HepG2 (cell line): ENCODE measurements around the gene UNC93A. TPM values are rescaled to one million over a fixed set of nuclear protein-coding genes. Genes with fewer than 3 reads are reported as not detected.

Source experiments
- ADNP ChIP-seq: sonication (generic); formaldehyde crosslinking; IDR thresholded peaks from 2 replicates; pipeline ENCODE4 v1.4.0; 2020; ENCODE audit warnings: missing genetic modification reagents
- ARNTL ChIP-seq: sonication (generic); formaldehyde crosslinking; IDR thresholded peaks from 2 replicates; pipeline ENCODE4 v1.4.0; 2020; ENCODE audit warnings: mild to moderate bottlenecking, missing genetic modification reagents
- ATF7-NPFF ChIP-seq: sonication (generic); formaldehyde crosslinking; IDR thresholded peaks from 2 replicates; pipeline ENCODE4 v1.8.1; 2023; ENCODE audit warnings: mild to moderate bottlenecking, low read depth, missing genetic modification reagents, moderate library complexity
- HHEX ChIP-seq: IDR thresholded peaks from 2 replicates; pipeline ENCODE4 v1.6.1; 2016; ENCODE audit warnings: control low read depth
- KAT2B ChIP-seq: fragments of 150-350 bp; IDR thresholded peaks from 2 replicates; pipeline ENCODE4 v1.6.1; 2014; ENCODE audit warnings: low read depth, low read length, borderline replicate concordance
- MATR3 ChIP-seq: sonication (generic); formaldehyde crosslinking; IDR thresholded peaks from 2 replicates; pipeline ENCODE4 v1.4.0; 2020; ENCODE audit warnings: missing genetic modification reagents
- MED13 ChIP-seq: sonication (generic); formaldehyde crosslinking; IDR thresholded peaks from 2 replicates; pipeline ENCODE4 v1.5.0; 2020; ENCODE audit warnings: missing genetic modification reagents
- MIER3 ChIP-seq: IDR thresholded peaks from 2 replicates; pipeline ENCODE4 v1.6.1; 2016; ENCODE audit warnings: missing compliant biosample characterization, borderline replicate concordance
- NAIF1 ChIP-seq: sonication (generic); formaldehyde crosslinking; IDR thresholded peaks from 2 replicates; pipeline ENCODE4 v1.5.0; 2020; ENCODE audit warnings: mild to moderate bottlenecking, missing genetic modification reagents, borderline replicate concordance
- PCBP2 ChIP-seq: fragments of 200-400 bp; formaldehyde crosslinking; optimal IDR thresholded peaks from 2 replicates; pipeline ENCODE3; 2018; ENCODE audit warnings: low read length, low read depth; ENCODE audit not compliant: poor library complexity, severe bottlenecking
- SIX4 ChIP-seq: sonication (generic); formaldehyde crosslinking; IDR thresholded peaks from 2 replicates; pipeline ENCODE4 v1.4.0; 2020; ENCODE audit warnings: missing genetic modification reagents
- SMYD3 ChIP-seq: sonication (generic); formaldehyde crosslinking; IDR thresholded peaks from 2 replicates; pipeline ENCODE4 v1.8.1; 2023; ENCODE audit warnings: mild to moderate bottlenecking, missing genetic modification reagents
- TARDBP ChIP-seq: sonication (generic); formaldehyde crosslinking; IDR thresholded peaks from 2 replicates; pipeline ENCODE4 v1.8.0; 2022; ENCODE audit warnings: mild to moderate bottlenecking, missing genetic modification reagents
- TCF7 ChIP-seq: sonication (generic); IDR thresholded peaks from 2 replicates; pipeline ENCODE4 v1.6.1; 2016; ENCODE audit warnings: antibody characterized with exemption, low read depth
- ZNF329 ChIP-seq: sonication (generic); formaldehyde crosslinking; IDR thresholded peaks from 2 replicates; pipeline ENCODE4 v1.9.0; 2021; ENCODE audit warnings: low read depth, mild to moderate bottlenecking, missing genetic modification reagents
- ZNF546 ChIP-seq: sonication (generic); formaldehyde crosslinking; conservative IDR thresholded peaks from 2 replicates; pipeline ENCODE4 v1.8.1; 2023; ENCODE audit warnings: mild to moderate bottlenecking, missing genetic modification reagents
- ZNF550 ChIP-seq: sonication (generic); formaldehyde crosslinking; IDR thresholded peaks from 2 replicates; pipeline ENCODE4 v1.4.0; 2020; ENCODE audit warnings: mild to moderate bottlenecking, missing genetic modification reagents, borderline replicate concordance
- polyA plus RNA-seq, 8 experiments: library from polyadenylated mRNA; depleted of rRNA in 3 of 8; stranded (reverse) in 7 of 8; unstranded in 1 of 8; fragments of >200 nt; fragmentation: Illumina TruSeq in 4 of 8; extraction: Trizol in 4 of 8; gene quantifications; 2 replicates each; pipeline versions ENCODE4 v1.2.1 to v1.2.3, GENCODE V29; 2011 to 2016; ENCODE audit warnings: low read depth in 4 of 8, missing spikeins in 1 of 8, mixed read lengths in 1 of 8; ENCODE audit not compliant: insufficient read depth in 1 of 8
- total RNA-seq, 5 experiments: library from RNA; depleted of rRNA; stranded (reverse); fragments of >200 nt; fragmentation: Illumina TruSeq; extraction: Trizol; gene quantifications; 2 replicates each; pipeline ENCODE4 v1.2.3, GENCODE V29; 2016; ENCODE audit warnings: low read depth in 1 of 5
- TF ChIP-seq, protein P1 (sequence below): sonication (generic); formaldehyde crosslinking; IDR thresholded peaks from 2 replicates; pipeline ENCODE4 v1.4.0; 2020; ENCODE audit warnings: missing genetic modification reagents
- TF ChIP-seq, protein P2 (sequence below): sonication (generic); formaldehyde crosslinking; IDR thresholded peaks from 2 replicates; pipeline ENCODE4 v1.8.1; 2023; ENCODE audit warnings: missing genetic modification reagents, inconsistent platforms, borderline replicate concordance
- TF ChIP-seq, protein P3 (sequence below): IDR thresholded peaks from 2 replicates; pipeline ENCODE4 v1.6.1; 2012; ENCODE audit warnings: low read depth, low read length, improper control_type of control experiment
- TF ChIP-seq, protein P4 (sequence below): IDR thresholded peaks from 2 replicates; pipeline ENCODE4 v1.6.1; 2016

The UNC93A gene
- total and polyA plus RNA-seq, 2 of the 13 experiments (the other 11 are each of a cell fraction or from before 2014, with no cell fraction given): 11.0 to 42.7 TPM

- TF ChIP-seq, protein P1, sequence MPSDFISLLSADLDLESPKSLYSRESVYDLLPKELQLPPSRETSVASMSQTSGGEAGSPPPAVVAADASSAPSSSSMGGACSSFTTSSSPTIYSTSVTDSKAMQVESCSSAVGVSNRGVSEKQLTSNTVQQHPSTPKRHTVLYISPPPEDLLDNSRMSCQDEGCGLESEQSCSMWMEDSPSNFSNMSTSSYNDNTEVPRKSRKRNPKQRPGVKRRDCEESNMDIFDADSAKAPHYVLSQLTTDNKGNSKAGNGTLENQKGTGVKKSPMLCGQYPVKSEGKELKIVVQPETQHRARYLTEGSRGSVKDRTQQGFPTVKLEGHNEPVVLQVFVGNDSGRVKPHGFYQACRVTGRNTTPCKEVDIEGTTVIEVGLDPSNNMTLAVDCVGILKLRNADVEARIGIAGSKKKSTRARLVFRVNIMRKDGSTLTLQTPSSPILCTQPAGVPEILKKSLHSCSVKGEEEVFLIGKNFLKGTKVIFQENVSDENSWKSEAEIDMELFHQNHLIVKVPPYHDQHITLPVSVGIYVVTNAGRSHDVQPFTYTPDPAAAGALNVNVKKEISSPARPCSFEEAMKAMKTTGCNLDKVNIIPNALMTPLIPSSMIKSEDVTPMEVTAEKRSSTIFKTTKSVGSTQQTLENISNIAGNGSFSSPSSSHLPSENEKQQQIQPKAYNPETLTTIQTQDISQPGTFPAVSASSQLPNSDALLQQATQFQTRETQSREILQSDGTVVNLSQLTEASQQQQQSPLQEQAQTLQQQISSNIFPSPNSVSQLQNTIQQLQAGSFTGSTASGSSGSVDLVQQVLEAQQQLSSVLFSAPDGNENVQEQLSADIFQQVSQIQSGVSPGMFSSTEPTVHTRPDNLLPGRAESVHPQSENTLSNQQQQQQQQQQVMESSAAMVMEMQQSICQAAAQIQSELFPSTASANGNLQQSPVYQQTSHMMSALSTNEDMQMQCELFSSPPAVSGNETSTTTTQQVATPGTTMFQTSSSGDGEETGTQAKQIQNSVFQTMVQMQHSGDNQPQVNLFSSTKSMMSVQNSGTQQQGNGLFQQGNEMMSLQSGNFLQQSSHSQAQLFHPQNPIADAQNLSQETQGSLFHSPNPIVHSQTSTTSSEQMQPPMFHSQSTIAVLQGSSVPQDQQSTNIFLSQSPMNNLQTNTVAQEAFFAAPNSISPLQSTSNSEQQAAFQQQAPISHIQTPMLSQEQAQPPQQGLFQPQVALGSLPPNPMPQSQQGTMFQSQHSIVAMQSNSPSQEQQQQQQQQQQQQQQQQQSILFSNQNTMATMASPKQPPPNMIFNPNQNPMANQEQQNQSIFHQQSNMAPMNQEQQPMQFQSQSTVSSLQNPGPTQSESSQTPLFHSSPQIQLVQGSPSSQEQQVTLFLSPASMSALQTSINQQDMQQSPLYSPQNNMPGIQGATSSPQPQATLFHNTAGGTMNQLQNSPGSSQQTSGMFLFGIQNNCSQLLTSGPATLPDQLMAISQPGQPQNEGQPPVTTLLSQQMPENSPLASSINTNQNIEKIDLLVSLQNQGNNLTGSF (CRISPR knock-in tag): no peak
- TF ChIP-seq PCBP2: no peak
- TF ChIP-seq SMYD3 (CRISPR knock-in tag): 0 out of 2 replicates have a peak, but pooled peaks have one; percentile 29
- no peak for TF ChIP-seq ADNP (CRISPR knock-in tag)
- no peak for TF ChIP-seq SIX4 (CRISPR knock-in tag)
- no peak for TF ChIP-seq TCF7
- TF ChIP-seq MED13: no peak
- TF ChIP-seq ARNTL: peak; percentile 83; the same call in 1 of the 2 replicates
- no peak for TF ChIP-seq ATF7-NPFF (CRISPR knock-in tag)
- no peak for TF ChIP-seq ZNF546 (CRISPR knock-in tag)
- TF ChIP-seq ZNF329: no peak
- TF ChIP-seq, protein P2, sequence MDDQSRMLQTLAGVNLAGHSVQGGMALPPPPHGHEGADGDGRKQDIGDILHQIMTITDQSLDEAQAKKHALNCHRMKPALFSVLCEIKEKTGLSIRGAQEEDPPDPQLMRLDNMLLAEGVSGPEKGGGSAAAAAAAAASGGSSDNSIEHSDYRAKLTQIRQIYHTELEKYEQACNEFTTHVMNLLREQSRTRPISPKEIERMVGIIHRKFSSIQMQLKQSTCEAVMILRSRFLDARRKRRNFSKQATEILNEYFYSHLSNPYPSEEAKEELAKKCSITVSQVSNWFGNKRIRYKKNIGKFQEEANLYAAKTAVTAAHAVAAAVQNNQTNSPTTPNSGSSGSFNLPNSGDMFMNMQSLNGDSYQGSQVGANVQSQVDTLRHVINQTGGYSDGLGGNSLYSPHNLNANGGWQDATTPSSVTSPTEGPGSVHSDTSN (CRISPR knock-in tag): no peak
- TF ChIP-seq ZNF550: no peak
- TF ChIP-seq HHEX (CRISPR knock-in tag): no peak; the same call in 1 of the 2 replicates
- TF ChIP-seq TARDBP: peak; percentile 60; the same call in 1 of the 2 replicates
- TF ChIP-seq, protein P3, sequence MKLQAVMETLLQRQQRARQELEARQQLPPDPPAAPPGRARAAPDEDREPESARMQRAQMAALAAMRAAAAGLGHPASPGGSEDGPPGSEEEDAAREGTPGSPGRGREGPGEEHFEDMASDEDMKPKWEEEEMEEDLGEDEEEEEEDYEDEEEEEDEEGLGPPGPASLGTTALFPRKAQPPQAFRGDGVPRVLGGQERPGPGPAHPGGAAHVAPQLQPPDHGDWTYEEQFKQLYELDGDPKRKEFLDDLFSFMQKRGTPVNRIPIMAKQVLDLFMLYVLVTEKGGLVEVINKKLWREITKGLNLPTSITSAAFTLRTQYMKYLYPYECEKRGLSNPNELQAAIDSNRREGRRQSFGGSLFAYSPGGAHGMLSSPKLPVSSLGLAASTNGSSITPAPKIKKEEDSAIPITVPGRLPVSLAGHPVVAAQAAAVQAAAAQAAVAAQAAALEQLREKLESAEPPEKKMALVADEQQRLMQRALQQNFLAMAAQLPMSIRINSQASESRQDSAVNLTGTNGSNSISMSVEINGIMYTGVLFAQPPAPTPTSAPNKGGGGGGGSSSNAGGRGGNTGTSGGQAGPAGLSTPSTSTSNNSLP: peak; percentile 71; the same call in 1 of the 2 replicates
- no peak for TF ChIP-seq KAT2B
- TF ChIP-seq NAIF1 (CRISPR knock-in tag): peak; percentile 67; the same call in 1 of the 2 replicates
- no peak for TF ChIP-seq MATR3 (CRISPR knock-in tag)
- TF ChIP-seq MIER3 (CRISPR knock-in tag): 0 out of 2 replicates have a peak, but pooled peaks have one; percentile 7
- TF ChIP-seq, protein P4, sequence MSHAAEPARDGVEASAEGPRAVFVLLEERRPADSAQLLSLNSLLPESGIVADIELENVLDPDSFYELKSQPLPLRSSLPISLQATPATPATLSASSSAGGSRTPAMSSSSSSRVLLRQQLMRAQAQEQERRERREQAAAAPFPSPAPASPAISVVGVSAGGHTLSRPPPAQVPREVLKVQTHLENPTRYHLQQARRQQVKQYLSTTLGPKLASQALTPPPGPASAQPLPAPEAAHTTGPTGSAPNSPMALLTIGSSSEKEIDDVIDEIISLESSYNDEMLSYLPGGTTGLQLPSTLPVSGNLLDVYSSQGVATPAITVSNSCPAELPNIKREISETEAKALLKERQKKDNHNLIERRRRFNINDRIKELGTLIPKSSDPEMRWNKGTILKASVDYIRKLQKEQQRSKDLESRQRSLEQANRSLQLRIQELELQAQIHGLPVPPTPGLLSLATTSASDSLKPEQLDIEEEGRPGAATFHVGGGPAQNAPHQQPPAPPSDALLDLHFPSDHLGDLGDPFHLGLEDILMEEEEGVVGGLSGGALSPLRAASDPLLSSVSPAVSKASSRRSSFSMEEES (CRISPR knock-in tag): no peak; the same call in 1 of the 2 replicates
These were observed 647 bp downstream of the UNC93A start (continued) for GRCh38 chr6:167291623-167292300.
